Left lung (tissue), 10 donors: ENCODE measurements around the gene ACRBP. TPM values are rescaled to one million over a fixed set of nuclear protein-coding genes. Genes with fewer than 3 reads are reported as not detected.

ENCODE experiments used
- ATAC-seq: fragments of 200-7000 bp; cut with Tn5 transposase; one replicate; pipeline ENCODE4 v1.9.1; 2020; ENCODE audit warnings: moderate library complexity
- DNase-seq, 4 donors: peaks; one replicate each; pipeline ENCODE4 v3.0.0-alpha.2; 2013 to 2020
- H3K27ac ChIP-seq, 2 donors: fragments of 200-600 bp; sonication (generic) in 1 of 2; one replicate each; pipeline versions ENCODE4 v1.5.0 to v1.8.0; 2020 to 2021
- H3K27me3 ChIP-seq, 2 donors: fragments of 200-600 bp; sonication (generic) in 1 of 2; one replicate each; pipeline versions ENCODE4 v1.5.0 to v1.8.0; 2020 to 2021
- H3K36me3 ChIP-seq, 2 donors: fragments of 200-600 bp; sonication (generic) in 1 of 2; one replicate each; pipeline versions ENCODE4 v1.5.0 to v1.8.0; 2020 to 2021
- H3K4me1 ChIP-seq, 2 donors: fragments of 200-600 bp; one replicate each; pipeline ENCODE4 v1.8.0; 2021
- H3K4me3 ChIP-seq, 2 donors: fragments of 200-600 bp; sonication (generic) in 1 of 2; one replicate each; pipeline versions ENCODE4 v1.5.0 to v1.8.0; 2020 to 2021; ENCODE audit warnings: mild to moderate bottlenecking in 1 of 2
- H3K9me3 ChIP-seq, 2 donors: fragments of 200-600 bp; sonication (generic) in 1 of 2; one replicate each; pipeline versions ENCODE4 v1.5.0 to v1.8.0; 2020 to 2021
- CTCF ChIP-seq, 2 donors: fragments of 200-600 bp; sonication (generic) in 1 of 2; IDR thresholded peaks; one replicate each; pipeline versions ENCODE4 v1.5.0 to v1.8.0; 2021; ENCODE audit warnings: antibody characterized with exemption in 2 of 2
- intact Hi-C, 2 donors: fragments of 100-400 bp; cut with DNase I; formaldehyde crosslinking; loops; one replicate each; pipeline versions ENCODE4 v1.11.2 to v1.14.2; 2022
- polyA plus RNA-seq, 6 donors: library from polyadenylated mRNA; unstranded; fragments of 120-200 nt; gene quantifications; one replicate each; pipeline ENCODE4 v1.2.1, GENCODE V29; 2013; ENCODE audit not compliant: insufficient read length in 6 of 6
- total RNA-seq, 2 donors: library from RNA; stranded (reverse); fragmentation: NEBNext Ultra II Directional; extraction: Animal tissue kit (Norgen Biotek cat#: 25700); gene quantifications; one replicate each; pipeline ENCODE4 v1.2.1, GENCODE V29; 2021
- donor health status: DM: no; HTN: yes; CAD: no.
- donor health status: DM: no; HTN: no; CAD: no.

ACRBP gene
- total and polyA plus RNA-seq, 8 donors, result 4.9 to 8.2 (median 6.4) TPM

GRCh38 chr12:6684609-6685008 lies 37.4 kb upstream of the ACRBP start:
- DNase-seq (no peak), ATAC-seq (no peak)
- Histone ChIP-seq H3K4me1 (peaks cover 10 to 52% of the 10 kb centered on the region in 2 donors), H3K27me3 (no peaks in the 10 kb centered on the region), H3K9me3 (no peaks in the 10 kb centered on the region), H3K27ac (no peak overlapping the region), H3K36me3 (peaks cover 0 to 47% of the 10 kb centered on the region in 2 donors), H3K4me3 (no peak overlapping the region)
- intact Hi-C loops, result no loop called here
- TF ChIP-seq CTCF (IDR thresholded peaks at IDR 0.05), result peak; percentile 37 to 44

GRCh38 chr12:6676962-6677361 lies 29.7 kb upstream of the ACRBP start:
- no peak for DNase-seq
- intact Hi-C loops, result no loop called here
- Histone ChIP-seq H3K9me3 (no peaks in the 10 kb centered on the region), H3K36me3 (peaks cover 0 to 96% of the 10 kb centered on the region in 2 donors), H3K27ac (no peak overlapping the region), H3K4me3 (no peak overlapping the region), H3K27me3 (no peaks in the 10 kb centered on the region), H3K4me1 (peaks cover 0 to 13% of the 10 kb centered on the region in 2 donors)
- no peak for ATAC-seq
- no peak for TF ChIP-seq CTCF (IDR thresholded peaks at IDR 0.05)

GRCh38 chr12:6672143-6672542 lies 24.9 kb upstream of the ACRBP start:
- intact Hi-C loops, result no loop called here
- H3K4me3 ChIP-seq, result no peak overlapping the region
- H3K27ac ChIP-seq, result no peak overlapping the region
- DNase-seq, result no peak
- no peaks in the 10 kb centered on the region for H3K27me3 ChIP-seq
- no peaks in the 10 kb centered on the region for H3K4me1 ChIP-seq
- no peak for ATAC-seq
- H3K36me3 ChIP-seq, result peaks cover 4 to 100% of the 10 kb centered on the region in 2 donors
- no peak for TF ChIP-seq CTCF (IDR thresholded peaks at IDR 0.05)
- H3K9me3 ChIP-seq, result no peaks in the 10 kb centered on the region

GRCh38 chr12:6667559-6668210 lies 20.5 kb upstream of the ACRBP start:
- ATAC-seq (no peak), DNase-seq (no peak)
- Histone ChIP-seq H3K27ac (peak overlapping the region in 1 of 2 donors; percentile 1), H3K27me3 (no peaks in the 10 kb centered on the region), H3K9me3 (no peaks in the 10 kb centered on the region), H3K4me1 (peaks cover 0 to 19% of the 10 kb centered on the region in 2 donors), H3K4me3 (no peak overlapping the region), H3K36me3 (peaks cover 4 to 68% of the 10 kb centered on the region in 2 donors)
- intact Hi-C loops, result no loop called here
- TF ChIP-seq CTCF (IDR thresholded peaks at IDR 0.05), result no peak

GRCh38 chr12:6666211-6666610 lies 19.0 kb upstream of the ACRBP start:
- intact Hi-C loops, result no loop called here
- peaks cover 4 to 53% of the 10 kb centered on the region in 2 donors for H3K36me3 ChIP-seq
- DNase-seq, result no peak

More at GRCh38 chr12:6666211-6666610, 19.0 kb upstream of the ACRBP start:
- no peak for ATAC-seq
- no peaks in the 10 kb centered on the region for H3K27me3 ChIP-seq
- no peak overlapping the region for H3K4me3 ChIP-seq
- no peak for TF ChIP-seq CTCF (IDR thresholded peaks at IDR 0.05)
- H3K4me1 ChIP-seq, result peaks cover 7 to 31% of the 10 kb centered on the region in 2 donors
- H3K9me3 ChIP-seq, result no peaks in the 10 kb centered on the region
- H3K27ac ChIP-seq, result no peak overlapping the region
